Mesenchymal stem cell (in vitro differentiated cells and primary cell): Measurements from ENCODE around the gene PRMT1.

Experiments
- DNase-seq: peaks from one replicate; pipeline ENCODE4 v3.0.0-alpha.2; 2013
- H2AFZ ChIP-seq: one replicate; pipeline ENCODE4 v1.6.1; 2013; ENCODE audit warnings: low read depth, mild to moderate bottlenecking, control low read depth, inconsistent platforms, low read length, moderate library complexity
- H2AK5ac ChIP-seq: 2 replicates; pipeline ENCODE4 v1.6.1; 2013; ENCODE audit warnings: low read length, moderate library complexity, mild to moderate bottlenecking, inconsistent platforms; ENCODE audit not compliant: severe bottlenecking
- H2BK120ac ChIP-seq: one replicate; pipeline ENCODE4 v1.6.1; 2013; ENCODE audit warnings: low read depth, mild to moderate bottlenecking, inconsistent platforms, low read length, moderate library complexity
- H2BK12ac ChIP-seq, 2 experiments: one replicate each; pipeline ENCODE4 v1.6.1; 2013; ENCODE audit warnings: inconsistent platforms in 2 of 2, low read length in 2 of 2, mild to moderate bottlenecking in 2 of 2, moderate library complexity in 2 of 2, control low read depth in 1 of 2
- H2BK15ac ChIP-seq: one replicate; pipeline ENCODE4 v1.6.1; 2013; ENCODE audit warnings: mild to moderate bottlenecking, low read depth, inconsistent platforms; ENCODE audit not compliant: poor library complexity, severe bottlenecking
- H2BK5ac ChIP-seq: 2 replicates; pipeline ENCODE4 v1.6.1; 2013; ENCODE audit warnings: low read depth, mild to moderate bottlenecking, low read length, control low read depth, inconsistent platforms; ENCODE audit not compliant: poor library complexity, severe bottlenecking
- H3K14ac ChIP-seq, 2 experiments: one replicate each; pipeline ENCODE4 v1.6.1; 2013; ENCODE audit warnings: inconsistent platforms in 2 of 2, low read length in 2 of 2, control low read depth in 1 of 2, mild to moderate bottlenecking in 1 of 2, moderate library complexity in 1 of 2
- H3K18ac ChIP-seq, 2 experiments: one replicate each; pipeline ENCODE4 v1.6.1; 2013; ENCODE audit warnings: inconsistent platforms in 2 of 2, low read length in 2 of 2, control low read depth in 1 of 2, low read depth in 1 of 2, mild to moderate bottlenecking in 1 of 2
- H3K23ac ChIP-seq, 2 experiments: one replicate each; pipeline ENCODE4 v1.6.1; 2013; ENCODE audit warnings: inconsistent platforms in 2 of 2, low read length in 2 of 2, mild to moderate bottlenecking in 2 of 2, moderate library complexity in 2 of 2, control low read depth in 1 of 2
- H3K27ac ChIP-seq: 2 replicates; pipeline ENCODE4 v1.5.1; 2013; ENCODE audit warnings: mild to moderate bottlenecking, moderate library complexity, low read length, control low read depth, inconsistent platforms; ENCODE audit not compliant: poor library complexity, severe bottlenecking
- H3K27me3 ChIP-seq, 2 experiments: 2 replicates each; pipeline versions ENCODE4 v1.6.1 to v1.7.0; 2013; ENCODE audit warnings: low read length in 2 of 2, mild to moderate bottlenecking in 2 of 2, moderate library complexity in 2 of 2, control low read depth in 1 of 2, inconsistent platforms in 1 of 2; ENCODE audit not compliant: control insufficient read depth in 1 of 2, insufficient read depth in 1 of 2
- H3K36me3 ChIP-seq, 2 experiments: 2 replicates each; pipeline versions ENCODE4 v1.6.1 to v1.7.0; 2013; ENCODE audit warnings: low read length in 2 of 2, control low read depth in 1 of 2, inconsistent platforms in 1 of 2, low read depth in 1 of 2, mild to moderate bottlenecking in 1 of 2; ENCODE audit not compliant: insufficient read depth in 2 of 2, control insufficient read depth in 1 of 2
- H3K4ac ChIP-seq, 2 experiments: one replicate each; pipeline ENCODE4 v1.6.1; 2013; ENCODE audit warnings: inconsistent platforms in 2 of 2, low read length in 2 of 2, mild to moderate bottlenecking in 2 of 2, moderate library complexity in 2 of 2, control low read depth in 1 of 2, low read depth in 1 of 2
- H3K4me1 ChIP-seq: 2 replicates; pipeline ENCODE4 v1.6.1; 2013; ENCODE audit warnings: low read depth, low read length, control low read depth; ENCODE audit not compliant: control insufficient read depth, insufficient read depth
- H3K4me2 ChIP-seq: 2 replicates; pipeline ENCODE4 v1.6.1; 2013; ENCODE audit warnings: low read length, mild to moderate bottlenecking, inconsistent platforms; ENCODE audit not compliant: poor library complexity, severe bottlenecking
- H3K4me3 ChIP-seq, 2 experiments: 2 replicates each; pipeline versions ENCODE4 v1.5.1 to v1.7.0; 2013; ENCODE audit warnings: low read length in 2 of 2, mild to moderate bottlenecking in 2 of 2, control low read depth in 1 of 2, low read depth in 1 of 2; ENCODE audit not compliant: insufficient read depth in 1 of 2
- H3K79me1 ChIP-seq: replicated peaks from 2 replicates; pipeline ENCODE4 v1.6.1; 2013; ENCODE audit warnings: mild to moderate bottlenecking, control low read depth, low read length, inconsistent platforms; ENCODE audit not compliant: poor library complexity, severe bottlenecking
- H3K9ac ChIP-seq: 2 replicates; pipeline ENCODE4 v1.7.0; 2013; ENCODE audit warnings: mild to moderate bottlenecking, low read length, moderate library complexity
- H3K9me3 ChIP-seq: 2 replicates; pipeline ENCODE4 v1.7.0; 2013; ENCODE audit warnings: mild to moderate bottlenecking, low read length; ENCODE audit not compliant: control insufficient read depth
- H4K8ac ChIP-seq: one replicate; pipeline ENCODE4 v1.6.1; 2013; ENCODE audit warnings: inconsistent platforms, mild to moderate bottlenecking, low read length, moderate library complexity
- H4K91ac ChIP-seq: one replicate; pipeline ENCODE4 v1.6.1; 2013; ENCODE audit warnings: mild to moderate bottlenecking, low read length, inconsistent platforms
- WGBS: methylation state at CpG from one replicate; pipeline ENCODE4 v1.1.7; 2013; ENCODE audit warnings: mixed read lengths; 5-methylcytosine and 5-hydroxymethylcytosine counted together

The PRMT1 gene

GRCh38 chr19:49652551-49653465 lies 24.3 kb upstream of the PRMT1 start:
- H3K79me1 ChIP-seq = peaks cover 49% of the 10 kb centered on the region
- H2BK120ac ChIP-seq = no peak overlapping the region
- H3K4ac ChIP-seq = no peak overlapping the region
- no peak overlapping the region for H2AK5ac ChIP-seq
- H3K14ac ChIP-seq = no peak overlapping the region
- over 99% methylated on average over 56 of the region's 58 CpGs for WGBS
- H2BK15ac ChIP-seq = no peak overlapping the region
- no peak overlapping the region for H3K18ac ChIP-seq
- peak overlapping the region; percentile 32 for H4K8ac ChIP-seq
- H3K23ac ChIP-seq = no peak overlapping the region
- DNase-seq = no peak
- no peak overlapping the region for H2AFZ ChIP-seq
- H4K91ac ChIP-seq = no peak overlapping the region
- H3K9ac ChIP-seq = no peak overlapping the region
- H3K4me2 ChIP-seq = no peak overlapping the region
- H3K4me3 ChIP-seq = no peak overlapping the region
- no peaks in the 10 kb centered on the region for H3K9me3 ChIP-seq
- no peak overlapping the region for H2BK5ac ChIP-seq
- peaks cover 70 to 91% of the 10 kb centered on the region in 2 experiments for H3K36me3 ChIP-seq
- no peak overlapping the region for H3K27ac ChIP-seq
- H3K4me1 ChIP-seq = peaks cover 4% of the 10 kb centered on the region
- H2BK12ac ChIP-seq = no peak overlapping the region
- no peaks in the 10 kb centered on the region for H3K27me3 ChIP-seq

DNA sequence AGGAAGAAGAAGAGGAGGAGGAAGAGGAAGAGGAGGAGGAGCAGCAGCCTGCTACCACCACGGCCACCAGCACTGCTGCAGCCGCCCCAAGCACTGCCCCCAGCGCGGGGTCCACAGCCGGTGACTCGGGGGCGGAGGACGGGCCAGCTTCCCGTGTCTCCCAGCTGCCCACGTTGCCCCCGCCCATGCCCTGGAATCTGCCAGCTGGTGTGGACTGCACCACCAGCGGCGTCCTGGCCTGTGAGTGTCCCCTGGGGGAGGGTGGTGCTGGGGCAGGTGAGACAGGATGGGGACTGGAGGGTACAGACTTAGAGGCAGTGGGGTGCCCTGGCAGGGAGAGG lies 23.6 kb upstream of the PRMT1 start:
- WGBS = 98% methylated on average over 13 of the region's 13 CpGs
- H3K4ac ChIP-seq = no peak overlapping the region
- peak overlapping the region; percentile 13 for H4K8ac ChIP-seq
- H3K79me1 ChIP-seq = peaks cover 53% of the 10 kb centered on the region
- no peak overlapping the region for H4K91ac ChIP-seq
- H3K4me2 ChIP-seq = no peak overlapping the region
- no peak overlapping the region for H3K14ac ChIP-seq
- no peak overlapping the region for H2BK15ac ChIP-seq
- H2BK12ac ChIP-seq = no peak overlapping the region
- no peak overlapping the region for H2AK5ac ChIP-seq
- no peak for DNase-seq
- no peak overlapping the region for H2BK5ac ChIP-seq
- no peak overlapping the region for H3K27ac ChIP-seq
- H3K4me1 ChIP-seq = peaks cover 4% of the 10 kb centered on the region
- no peak overlapping the region for H3K23ac ChIP-seq
- H2AFZ ChIP-seq = no peak overlapping the region
- no peaks in the 10 kb centered on the region for H3K9me3 ChIP-seq
- no peak overlapping the region for H2BK120ac ChIP-seq
- no peaks in the 10 kb centered on the region for H3K27me3 ChIP-seq
- no peak overlapping the region for H3K18ac ChIP-seq
- no peak overlapping the region for H3K4me3 ChIP-seq
- H3K36me3 ChIP-seq = peaks cover 74 to 94% of the 10 kb centered on the region in 2 experiments
- H3K9ac ChIP-seq = no peak overlapping the region

GRCh38 chr19:49654581-49654980 lies 22.5 kb upstream of the PRMT1 start:
- H3K4me2 ChIP-seq = no peak overlapping the region
- peaks cover 64% of the 10 kb centered on the region for H3K79me1 ChIP-seq
- H3K14ac ChIP-seq = no peak overlapping the region
- no peaks in the 10 kb centered on the region for H3K9me3 ChIP-seq
- H3K4me3 ChIP-seq = no peak overlapping the region
- peaks cover 4% of the 10 kb centered on the region for H3K4me1 ChIP-seq
- H2BK12ac ChIP-seq = no peak overlapping the region
- peaks cover 77 to 100% of the 10 kb centered on the region in 2 experiments for H3K36me3 ChIP-seq
- no peak overlapping the region for H4K8ac ChIP-seq
- H2BK15ac ChIP-seq = no peak overlapping the region
- no peak overlapping the region for H2AK5ac ChIP-seq
- no peaks in the 10 kb centered on the region for H3K27me3 ChIP-seq
- H3K27ac ChIP-seq = no peak overlapping the region
- H2BK5ac ChIP-seq = no peak overlapping the region
- no peak for DNase-seq
- WGBS = over 99% methylated on average over 10 of the region's 10 CpGs
- no peak overlapping the region for H2BK120ac ChIP-seq
- no peak overlapping the region for H3K23ac ChIP-seq
- H3K4ac ChIP-seq = no peak overlapping the region
- H3K18ac ChIP-seq = no peak overlapping the region
- H2AFZ ChIP-seq = no peak overlapping the region
- H4K91ac ChIP-seq = no peak overlapping the region
- H3K9ac ChIP-seq = no peak overlapping the region

- H3K79me1 ChIP-seq = peaks cover 65% of the 10 kb centered on the region
- H2AK5ac ChIP-seq = no peak overlapping the region
- no peak overlapping the region for H3K4ac ChIP-seq
- no peak overlapping the region for H3K23ac ChIP-seq
- H3K9ac ChIP-seq = no peak overlapping the region
- no peak overlapping the region for H3K18ac ChIP-seq
- H4K8ac ChIP-seq = no peak overlapping the region
- no peak overlapping the region for H3K27ac ChIP-seq
- H3K9me3 ChIP-seq = no peaks in the 10 kb centered on the region
- H3K36me3 ChIP-seq = peaks cover 81 to 100% of the 10 kb centered on the region in 2 experiments
- WGBS = 95% methylated on average over 23 of the region's 23 CpGs
- no peak overlapping the region for H2AFZ ChIP-seq
- H2BK5ac ChIP-seq = no peak overlapping the region
- H4K91ac ChIP-seq = no peak overlapping the region
- no peak overlapping the region for H2BK12ac ChIP-seq
- no peak overlapping the region for H3K14ac ChIP-seq
- no peak overlapping the region for H2BK120ac ChIP-seq
- no peak overlapping the region for H3K4me2 ChIP-seq
- DNase-seq = no peak
- peaks cover 7% of the 10 kb centered on the region for H3K4me1 ChIP-seq
- H3K27me3 ChIP-seq = no peaks in the 10 kb centered on the region
- no peak overlapping the region for H3K4me3 ChIP-seq
- H2BK15ac ChIP-seq = no peak overlapping the region
Observed at GRCh38 chr19:49655570-49656455, 21.3 kb upstream of the PRMT1 start.
